NCI-H2227 treated with DMSO at 0.1 percent for 48 hours (cell line): ENCODE results near the gene GRIA2.
"Not testable (repeated sequence)": the region's sequence is repeated elsewhere in the genome, so short reads cannot be mapped to it uniquely, and the experiment has no call there.

Experiments used
- DNase-seq: peaks from one replicate; lab custom pipeline; 2025; lab: John Stamatoyannopoulos, UW

GRIA2 gene

GRCh38 chr4:157220371-157220881 is at the start of gene GRIA2:
TSS of gene GRIA2 (plus strand) at chr4:157220728. CDS start at chr4:157221043, 315 bp downstream.
- peak; percentile 79 for DNase-seq

GRCh38 chr4:157172011-157172410 is 48.5 kb upstream of the GRIA2 start:
- no peak for DNase-seq

- not testable (repeated sequence) for DNase-seq
These were observed 40.3 kb upstream of the GRIA2 start for GRCh38 chr4:157180268-157180667.

GRCh38 chr4:157184300-157184699 is 36.2 kb upstream of the GRIA2 start:
- DNase-seq = no peak

GRCh38 chr4:157185363-157185762 is 35.2 kb upstream of the GRIA2 start:
- DNase-seq = no peak

- no peak for DNase-seq
These were observed 25.2 kb upstream of the GRIA2 start for GRCh38 chr4:157195374-157195773.

GRCh38 chr4:157196046-157196445 is 24.5 kb upstream of the GRIA2 start:
- DNase-seq = no peak

GRCh38 chr4:157204634-157205244 is 15.8 kb upstream of the GRIA2 start:
- DNase-seq = no peak

- DNase-seq = no peak
These were observed 2.8 kb upstream of the GRIA2 start for GRCh38 chr4:157217708-157218107.

GRCh38 chr4:157219711-157220370 is 687 bp upstream of the GRIA2 start:
- DNase-seq = peak; percentile 81

GRCh38 chr4:157221426-157221894 is 932 bp downstream of the GRIA2 start:
- DNase-seq = no peak

- DNase-seq = peak; percentile 63
These were observed 1.6 kb downstream of the GRIA2 start for GRCh38 chr4:157221895-157222770.

GRCh38 chr4:157222771-157223160 is 2.2 kb downstream of the GRIA2 start:
- peak; percentile 66 for DNase-seq

- no peak for DNase-seq
These were observed 2.9 kb downstream of the GRIA2 start for GRCh38 chr4:157223456-157223855.

GRCh38 chr4:157225096-157225495 is 4.6 kb downstream of the GRIA2 start:
- DNase-seq = peak; percentile 58

GRCh38 chr4:157226035-157226434 is 5.5 kb downstream of the GRIA2 start:
- DNase-seq = no peak

GRCh38 chr4:157226601-157227000 is 6.1 kb downstream of the GRIA2 start:
- no peak for DNase-seq

- DNase-seq = no peak
These were observed 11.0 kb downstream of the GRIA2 start for GRCh38 chr4:157231525-157231924.

- peak; percentile 23 for DNase-seq
These were observed 22.3 kb downstream of the GRIA2 start for GRCh38 chr4:157242871-157243270.

- DNase-seq = peak; percentile 48
These were observed 23.8 kb downstream of the GRIA2 start for GRCh38 chr4:157244348-157244747.

- no peak for DNase-seq
These were observed 24.8 kb downstream of the GRIA2 start for GRCh38 chr4:157245351-157245750.

- DNase-seq = no peak
These were observed 26.4 kb downstream of the GRIA2 start for GRCh38 chr4:157246964-157247363.
